Activated naive CD4-positive, alpha-beta T cell treated with anti-CD3 and anti-CD28 coated beads for 36 hours (primary cell): ENCODE results near the gene SMIM38. TPM values are rescaled to one million over a fixed set of nuclear protein-coding genes. Genes with fewer than 3 reads are reported as not detected.
"Not testable (repeated sequence)": the region's sequence is repeated elsewhere in the genome, so short reads cannot be mapped to it uniquely, and the experiment has no call there.

Experiments used
- CTCF ChIA-PET: fragments of 350-600 bp; sonication (Branson Sonifier 250); formaldehyde crosslinking; loops from one replicate; lab custom pipeline; 2021; ENCODE audit warnings: antibody characterized with exemption; lab: Charles Lee
- DNase-seq: peaks from one replicate; pipeline ENCODE4 v3.0.0-alpha.2; 2020
- H3K27ac Mint-ChIP-seq: one replicate; pipeline ENCODE4 v1.8.0; 2021; ENCODE audit warnings: mild to moderate bottlenecking, mixed read lengths
- H3K27me3 Mint-ChIP-seq: one replicate; pipeline ENCODE4 v1.8.0; 2021; ENCODE audit warnings: low read depth, mixed read lengths
- H3K36me3 Mint-ChIP-seq: one replicate; pipeline ENCODE4 v1.8.0; 2021; ENCODE audit warnings: low read depth, mixed read lengths
- H3K4me1 Mint-ChIP-seq: one replicate; pipeline ENCODE4 v1.8.0; 2021; ENCODE audit warnings: low read depth, mixed read lengths
- H3K4me3 Mint-ChIP-seq: one replicate; pipeline ENCODE4 v1.8.0; 2021; ENCODE audit warnings: mild to moderate bottlenecking, moderate library complexity, mixed read lengths
- H3K9me3 Mint-ChIP-seq: one replicate; pipeline ENCODE4 v1.8.0; 2021; ENCODE audit warnings: mixed read lengths
- intact Hi-C: fragments of 100-400 bp; cut with micrococcal nuclease; formaldehyde crosslinking; loops from one replicate; pipeline ENCODE4 v1.15.1; 2023
- total RNA-seq, 2 experiments: library from RNA; stranded (reverse); gene quantifications; one replicate each; pipeline ENCODE4 v1.2.3, GENCODE V29; 2021

Gene SMIM38
- total RNA-seq, 2 experiments from 2014 or later: 0.12 to 0.17 TPM

GRCh38 chr11:69134957-69135356 is 20.8 kb upstream of the SMIM38 start:
- H3K9me3 Mint-ChIP-seq: peaks cover 5% of the 10 kb centered on the region
- no peak overlapping the region for H3K27ac Mint-ChIP-seq
- H3K27me3 Mint-ChIP-seq: no peaks in the 10 kb centered on the region
- CTCF ChIA-PET: no interaction called here
- peaks cover 33% of the 10 kb centered on the region for H3K4me1 Mint-ChIP-seq
- H3K36me3 Mint-ChIP-seq: no peaks in the 10 kb centered on the region
- DNase-seq: no peak
- no peak overlapping the region for H3K4me3 Mint-ChIP-seq
- intact Hi-C loops: no loop called here

GRCh38 chr11:69135420-69136363 is 20.0 kb upstream of the SMIM38 start:
- DNase-seq: peak; percentile 44
- CTCF ChIA-PET: no interaction called here
- Mint-ChIP-seq H3K4me1 (peaks cover 29% of the 10 kb centered on the region), H3K9me3 (peaks cover 5% of the 10 kb centered on the region), H3K27me3 (no peaks in the 10 kb centered on the region), H3K36me3 (no peaks in the 10 kb centered on the region), H3K27ac (no peak overlapping the region), H3K4me3 (no peak overlapping the region)
- intact Hi-C loops: no loop called here

- CTCF ChIA-PET: no interaction called here
- no peaks in the 10 kb centered on the region for H3K36me3 Mint-ChIP-seq
- no peaks in the 10 kb centered on the region for H3K27me3 Mint-ChIP-seq
- H3K27ac Mint-ChIP-seq: no peak overlapping the region
- H3K9me3 Mint-ChIP-seq: peaks cover 5% of the 10 kb centered on the region
- no peak overlapping the region for H3K4me3 Mint-ChIP-seq
- intact Hi-C loops: no loop called here
- DNase-seq: no peak
- peaks cover 22% of the 10 kb centered on the region for H3K4me1 Mint-ChIP-seq
These were observed 19.3 kb upstream of the SMIM38 start for GRCh38 chr11:69136471-69136870.

- H3K36me3 Mint-ChIP-seq: no peaks in the 10 kb centered on the region
- no peak overlapping the region for H3K27ac Mint-ChIP-seq
- peaks cover 26% of the 10 kb centered on the region for H3K4me1 Mint-ChIP-seq
- H3K9me3 Mint-ChIP-seq: peaks cover 5% of the 10 kb centered on the region
- CTCF ChIA-PET: no interaction called here
- no peaks in the 10 kb centered on the region for H3K27me3 Mint-ChIP-seq
- intact Hi-C loops: no loop called here
- H3K4me3 Mint-ChIP-seq: no peak overlapping the region
- DNase-seq: no peak
These were observed 18.4 kb upstream of the SMIM38 start for GRCh38 chr11:69137151-69137844.

- no peaks in the 10 kb centered on the region for H3K36me3 Mint-ChIP-seq
- intact Hi-C loops: no loop called here
- H3K27ac Mint-ChIP-seq: no peak overlapping the region
- H3K4me3 Mint-ChIP-seq: no peak overlapping the region
- H3K4me1 Mint-ChIP-seq: peaks cover 26% of the 10 kb centered on the region
- H3K9me3 Mint-ChIP-seq: peaks cover 4% of the 10 kb centered on the region
- no peak for DNase-seq
- CTCF ChIA-PET: no interaction called here
- no peaks in the 10 kb centered on the region for H3K27me3 Mint-ChIP-seq
These were observed 17.5 kb upstream of the SMIM38 start for GRCh38 chr11:69138265-69138664.

- not testable (repeated sequence) for H3K4me3 Mint-ChIP-seq, H3K27me3 Mint-ChIP-seq
- H3K4me1 Mint-ChIP-seq: peaks cover 30% of the 10 kb centered on the region
These were observed 15.6 kb upstream of the SMIM38 start for GRCh38 chr11:69140161-69140560.

GRCh38 chr11:69140635-69141034 is 15.1 kb upstream of the SMIM38 start:
- H3K4me1 Mint-ChIP-seq: peaks cover 29% of the 10 kb centered on the region
- CTCF ChIA-PET: no interaction called here
- peaks cover 2% of the 10 kb centered on the region for H3K36me3 Mint-ChIP-seq
- intact Hi-C loops: no loop called here
- no peak overlapping the region for H3K4me3 Mint-ChIP-seq
- H3K9me3 Mint-ChIP-seq: peaks cover 8% of the 10 kb centered on the region
- H3K27me3 Mint-ChIP-seq: no peaks in the 10 kb centered on the region
- H3K27ac Mint-ChIP-seq: no peak overlapping the region
- DNase-seq: no peak

More at GRCh38 chr11:69140161-69140560, 15.6 kb upstream of the SMIM38 start:
- CTCF ChIA-PET, H3K27ac Mint-ChIP-seq, intact Hi-C loops, DNase-seq, H3K9me3 Mint-ChIP-seq, H3K36me3 Mint-ChIP-seq: not testable (repeated sequence)

- Mint-ChIP-seq H3K4me3 (no peak overlapping the region), H3K27ac (no peak overlapping the region), H3K36me3 (peaks cover 4% of the 10 kb centered on the region), H3K9me3 (peaks cover 19% of the 10 kb centered on the region), H3K27me3 (no peaks in the 10 kb centered on the region), H3K4me1 (peaks cover 21% of the 10 kb centered on the region)
- CTCF ChIA-PET: no interaction called here
- peak; percentile 3 for DNase-seq
- intact Hi-C loops: no loop called here
These were observed 14.0 kb upstream of the SMIM38 start for GRCh38 chr11:69141742-69142141.

GRCh38 chr11:69142895-69143294 is 12.8 kb upstream of the SMIM38 start:
- DNase-seq: no peak

GRCh38 chr11:69144316-69145049 is 11.3 kb upstream of the SMIM38 start:
- H3K36me3 Mint-ChIP-seq: peaks cover 7% of the 10 kb centered on the region
- CTCF ChIA-PET: no interaction called here
- peaks cover 22% of the 10 kb centered on the region for H3K9me3 Mint-ChIP-seq
- no peak overlapping the region for H3K4me3 Mint-ChIP-seq
- intact Hi-C loops: no loop called here
- peak overlapping the region; percentile 59 for H3K27ac Mint-ChIP-seq
- H3K4me1 Mint-ChIP-seq: peaks cover 14% of the 10 kb centered on the region
- no peaks in the 10 kb centered on the region for H3K27me3 Mint-ChIP-seq
- DNase-seq: peak; percentile 46

More at GRCh38 chr11:69142895-69143294, 12.8 kb upstream of the SMIM38 start:
- CTCF ChIA-PET: no interaction called here
- intact Hi-C loops: no loop called here
- Mint-ChIP-seq H3K36me3 (peaks cover 5% of the 10 kb centered on the region), H3K4me3 (no peak overlapping the region), H3K27me3 (no peaks in the 10 kb centered on the region), H3K9me3 (peaks cover 19% of the 10 kb centered on the region), H3K27ac (no peak overlapping the region), H3K4me1 (peaks cover 14% of the 10 kb centered on the region)

GRCh38 chr11:69145050-69145380 is 10.7 kb upstream of the SMIM38 start:
- CTCF ChIA-PET: interaction anchor here (0.7 kb wide), 1 partner anchor 165 kb away, joined by 3 read pairs; no protein-coding TSS in a partner anchor

GRCh38 chr11:69148377-69148762 is 7.4 kb upstream of the SMIM38 start:
- H3K27me3 Mint-ChIP-seq: no peaks in the 10 kb centered on the region
- H3K4me1 Mint-ChIP-seq: peaks cover 10% of the 10 kb centered on the region
- intact Hi-C loops: no loop called here
- no peak for DNase-seq
- H3K27ac Mint-ChIP-seq: no peak overlapping the region
- H3K36me3 Mint-ChIP-seq: peaks cover 7% of the 10 kb centered on the region
- CTCF ChIA-PET: no interaction called here
- no peak overlapping the region for H3K4me3 Mint-ChIP-seq
- peaks cover 22% of the 10 kb centered on the region for H3K9me3 Mint-ChIP-seq

More at GRCh38 chr11:69145050-69145380, 10.7 kb upstream of the SMIM38 start:
- peaks cover 7% of the 10 kb centered on the region for H3K36me3 Mint-ChIP-seq
- peaks cover 14% of the 10 kb centered on the region for H3K4me1 Mint-ChIP-seq
- DNase-seq: no peak
- peaks cover 22% of the 10 kb centered on the region for H3K9me3 Mint-ChIP-seq
- no peak overlapping the region for H3K27ac Mint-ChIP-seq
- intact Hi-C loops: no loop called here
- no peak overlapping the region for H3K4me3 Mint-ChIP-seq
- H3K27me3 Mint-ChIP-seq: no peaks in the 10 kb centered on the region
